ENCODE results near the gene CLNK.
"Not testable (repeated sequence)": the region's sequence is repeated elsewhere in the genome, so short reads cannot be mapped to it uniquely, and the experiment has no call there.

The CLNK gene

GRCh38 chr4:10629394-10629793 is 55.2 kb downstream of the CLNK start:
- Histone ChIP-seq H3K4me3 (no peak overlapping the region), H3K4me2 (peak overlapping the region in 7 of 11 experiments; percentile 4 to 44 (median 11); a peak in 6 of 22 replicates), H3K9me3 (replicated peaks in 1 of 11) (no peaks in the 10 kb centered on the region), H3K9ac (no peak overlapping the region), H3K36me3 (no peaks in the 10 kb centered on the region), H3K27ac (no peak overlapping the region; a peak in 1 of 22 replicates), H3K4me1 (peaks cover 0 to 7% (median 0%) of the 10 kb centered on the region in 10 experiments; a peak in 3 of 20 replicates), H3K27me3 (no peaks in the 10 kb centered on the region), H4K20me1 (no peaks in the 10 kb centered on the region)
- no peak for TF ChIP-seq Cebpa-rat (IDR thresholded peaks at IDR 0.05)

DNA sequence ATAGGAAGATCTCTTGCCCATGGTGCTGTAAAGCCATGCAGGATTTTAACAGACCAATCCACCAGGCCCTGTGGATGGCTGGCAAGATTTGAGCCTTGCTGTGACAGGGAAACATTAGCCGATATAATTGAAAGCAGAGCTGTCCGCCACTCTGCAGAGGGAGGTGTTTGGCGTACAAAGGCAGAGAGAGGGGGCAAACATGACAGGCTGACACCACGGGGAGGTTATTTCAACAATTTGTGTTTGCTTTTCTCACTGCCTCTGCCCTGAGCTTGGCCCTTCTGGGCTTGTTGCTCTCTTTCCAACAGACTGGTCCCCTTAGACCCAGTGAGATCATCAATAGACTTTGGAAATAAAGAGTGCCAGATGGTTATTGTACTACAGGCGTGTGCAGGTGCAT is 59.4 kb downstream of the CLNK start:
- H3K9me3 ChIP-seq (replicated peaks in 1 of 11): no peaks in the 10 kb centered on the region
- H3K4me1 ChIP-seq: peaks cover 0 to 7% (median 0%) of the 10 kb centered on the region in 10 experiments; a peak in 3 of 20 replicates
- H3K27me3 ChIP-seq: no peaks in the 10 kb centered on the region
- no peak for TF ChIP-seq Cebpa-rat (IDR thresholded peaks at IDR 0.05)
- no peaks in the 10 kb centered on the region for H3K36me3 ChIP-seq
- no peak overlapping the region for H3K4me2 ChIP-seq
- no peaks in the 10 kb centered on the region for H4K20me1 ChIP-seq
- H3K27ac ChIP-seq: no peak overlapping the region
- H3K4me3 ChIP-seq: no peak overlapping the region
- H3K9ac ChIP-seq: no peak overlapping the region

DNA sequence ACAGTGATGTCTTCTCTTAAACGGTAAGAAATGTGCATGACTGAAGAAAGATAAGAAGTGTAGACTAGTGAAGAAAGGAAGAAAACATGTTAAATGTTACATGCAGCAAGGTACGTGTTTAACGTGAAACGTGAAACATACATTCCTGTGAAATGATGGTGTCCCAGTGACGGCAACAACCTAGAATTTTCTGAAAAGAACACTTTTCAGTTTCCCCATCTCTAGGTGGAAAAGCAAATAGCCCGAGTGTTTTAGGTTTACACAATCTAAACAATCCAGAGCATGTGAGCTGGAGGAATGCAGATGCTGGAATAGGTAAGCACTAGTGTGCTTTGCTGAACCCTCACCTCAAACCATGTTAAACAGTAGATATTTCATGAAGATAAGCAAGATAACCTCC is 60.7 kb downstream of the CLNK start:
- no peak overlapping the region for H3K4me2 ChIP-seq
- no peak for TF ChIP-seq Cebpa-rat (IDR thresholded peaks at IDR 0.05)
- no peaks in the 10 kb centered on the region for H3K4me1 ChIP-seq
- no peaks in the 10 kb centered on the region for H3K27me3 ChIP-seq
- no peaks in the 10 kb centered on the region for H4K20me1 ChIP-seq
- no peak overlapping the region for H3K27ac ChIP-seq
- H3K9ac ChIP-seq: no peak overlapping the region
- no peak overlapping the region for H3K4me3 ChIP-seq
- no peaks in the 10 kb centered on the region for H3K36me3 ChIP-seq
- no peaks in the 10 kb centered on the region for H3K9me3 ChIP-seq (replicated peaks in 1 of 11)

DNA sequence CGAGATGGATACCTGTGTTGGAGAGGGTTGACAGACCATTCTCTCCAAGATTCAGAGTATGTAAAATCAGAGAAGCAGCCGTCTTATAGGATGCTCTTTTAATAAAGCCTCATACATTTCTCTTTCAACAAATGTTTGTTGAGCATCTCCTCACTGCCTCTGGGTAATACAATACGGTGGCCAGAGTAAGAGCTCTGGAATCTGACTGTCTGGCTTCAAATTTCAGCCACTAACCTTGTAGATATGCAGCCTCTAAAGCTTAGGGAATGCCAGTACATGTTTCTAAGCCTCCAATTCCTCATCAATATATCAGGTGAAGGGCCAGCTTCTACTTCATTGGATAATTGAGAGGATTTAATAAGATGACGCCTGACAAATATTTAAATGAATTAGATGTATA is 61.3 kb downstream of the CLNK start:
- H4K20me1 ChIP-seq: no peaks in the 10 kb centered on the region
- H3K9ac ChIP-seq: no peak overlapping the region
- no peak overlapping the region for H3K27ac ChIP-seq
- no peaks in the 10 kb centered on the region for H3K36me3 ChIP-seq
- no peaks in the 10 kb centered on the region for H3K9me3 ChIP-seq (replicated peaks in 1 of 11)
- H3K4me2 ChIP-seq: no peak overlapping the region
- TF ChIP-seq Cebpa-rat (IDR thresholded peaks at IDR 0.05): no peak
- H3K27me3 ChIP-seq: no peaks in the 10 kb centered on the region
- no peak overlapping the region for H3K4me3 ChIP-seq
- H3K4me1 ChIP-seq: no peaks in the 10 kb centered on the region

DNA sequence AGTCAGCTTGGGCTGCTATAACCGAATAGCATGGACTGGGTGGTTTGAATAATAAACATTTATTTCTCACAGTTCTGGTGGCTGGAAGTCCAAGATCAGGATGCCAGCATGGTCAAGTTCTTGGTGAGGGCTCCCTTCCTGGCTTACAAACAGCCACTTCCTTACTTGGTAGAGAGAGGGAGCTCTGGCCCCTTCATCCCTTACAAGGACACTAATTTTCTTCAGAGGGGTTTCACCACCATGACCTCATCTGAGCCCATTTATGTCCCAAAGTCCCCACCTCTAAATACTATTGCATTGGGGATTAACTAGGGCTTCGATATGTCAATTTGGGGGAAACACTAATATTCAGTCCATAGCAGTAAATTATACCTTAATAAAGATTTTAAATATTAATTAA is 61.8 kb downstream of the CLNK start:
- H3K4me1 ChIP-seq: no peaks in the 10 kb centered on the region
- no peaks in the 10 kb centered on the region for H3K9me3 ChIP-seq (replicated peaks in 1 of 11)
- H3K9ac ChIP-seq: no peak overlapping the region
- no peaks in the 10 kb centered on the region for H3K27me3 ChIP-seq
- no peak overlapping the region for H3K27ac ChIP-seq
- TF ChIP-seq Cebpa-rat (IDR thresholded peaks at IDR 0.05): no peak
- H3K4me3 ChIP-seq: no peak overlapping the region
- H3K4me2 ChIP-seq: no peak overlapping the region
- H4K20me1 ChIP-seq: no peaks in the 10 kb centered on the region
- no peaks in the 10 kb centered on the region for H3K36me3 ChIP-seq

GRCh38 chr4:10620935-10621488 is 63.6 kb downstream of the CLNK start:
- no peaks in the 10 kb centered on the region for H3K27me3 ChIP-seq
- H3K4me2 ChIP-seq: no peak overlapping the region

DNA sequence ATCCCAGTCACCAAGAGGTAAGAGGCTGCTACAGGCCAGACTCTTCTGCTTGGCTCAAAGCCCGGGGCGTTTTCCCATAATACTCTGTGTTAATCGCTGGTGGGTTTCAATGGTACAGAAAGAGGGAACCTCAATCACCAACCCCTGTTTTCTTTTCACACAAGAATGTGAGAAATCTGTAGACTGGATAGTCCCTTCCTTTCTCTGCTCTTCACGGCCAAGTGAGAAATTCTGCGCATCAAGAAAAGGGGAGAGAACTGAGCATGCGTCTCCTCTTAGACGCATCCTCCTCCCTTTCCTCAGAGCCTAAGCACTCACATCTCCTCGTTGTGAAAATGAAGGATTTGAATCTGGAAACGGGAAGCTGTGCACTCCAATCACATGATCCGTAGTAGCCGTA is 64.7 kb downstream of the CLNK start:
- Histone ChIP-seq H3K9me3 (replicated peaks in 1 of 11) (no peaks in the 10 kb centered on the region), H4K20me1 (no peaks in the 10 kb centered on the region), H3K36me3 (no peaks in the 10 kb centered on the region), H3K9ac (no peak overlapping the region), H3K27ac (no peak overlapping the region), H3K27me3 (no peaks in the 10 kb centered on the region), H3K4me3 (no peak overlapping the region), H3K4me2 (no peak overlapping the region), H3K4me1 (no peaks in the 10 kb centered on the region)
- no peak for TF ChIP-seq Cebpa-rat (IDR thresholded peaks at IDR 0.05)

More at GRCh38 chr4:10620935-10621488, 63.6 kb downstream of the CLNK start:
- H3K9me3 ChIP-seq (replicated peaks in 1 of 11): no peaks in the 10 kb centered on the region
- H3K27ac ChIP-seq: no peak overlapping the region
- H4K20me1 ChIP-seq: no peaks in the 10 kb centered on the region
- no peak overlapping the region for H3K9ac ChIP-seq
- H3K36me3 ChIP-seq: no peaks in the 10 kb centered on the region
- no peak for TF ChIP-seq Cebpa-rat (IDR thresholded peaks at IDR 0.05)
- H3K4me1 ChIP-seq: no peaks in the 10 kb centered on the region
- no peak overlapping the region for H3K4me3 ChIP-seq

DNA sequence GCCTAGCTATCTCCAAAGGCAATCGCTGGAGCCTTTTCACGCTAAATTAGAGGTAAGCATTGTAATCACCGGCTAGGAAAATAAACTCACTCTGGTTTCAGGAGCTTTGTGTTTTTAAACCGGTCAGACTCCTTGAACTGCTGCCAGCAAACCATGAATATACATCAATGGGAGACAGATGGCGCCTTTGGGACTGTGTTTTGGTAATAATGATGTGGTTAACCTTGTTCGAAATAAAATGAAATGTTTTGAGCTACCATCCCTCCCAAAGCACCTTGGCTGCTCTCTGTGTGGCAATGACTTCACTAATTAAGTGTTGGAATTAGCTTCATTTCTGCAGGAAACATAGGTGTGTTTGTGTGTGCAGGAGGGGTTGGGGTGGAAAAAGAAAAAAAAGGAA is 65.3 kb downstream of the CLNK start:
- no peak for TF ChIP-seq Cebpa-rat (IDR thresholded peaks at IDR 0.05)
- no peaks in the 10 kb centered on the region for H3K36me3 ChIP-seq
- H3K27me3 ChIP-seq: no peaks in the 10 kb centered on the region
- H3K4me3 ChIP-seq: no peak overlapping the region
- no peaks in the 10 kb centered on the region for H4K20me1 ChIP-seq
- no peak overlapping the region for H3K27ac ChIP-seq
- no peak overlapping the region for H3K9ac ChIP-seq
- H3K4me1 ChIP-seq: no peaks in the 10 kb centered on the region
- no peaks in the 10 kb centered on the region for H3K9me3 ChIP-seq (replicated peaks in 1 of 11)
- no peak overlapping the region for H3K4me2 ChIP-seq

- not testable (repeated sequence) for H4K20me1 ChIP-seq; H3K4me2 ChIP-seq; H3K4me1 ChIP-seq; H3K36me3 ChIP-seq; H3K9me3 ChIP-seq (replicated peaks in 1 of 11); H3K27ac ChIP-seq; H3K27me3 ChIP-seq; H3K4me3 ChIP-seq; H3K9ac ChIP-seq
Observed at GRCh38 chr4:10614926-10615325, 69.6 kb downstream of the CLNK start.

DNA sequence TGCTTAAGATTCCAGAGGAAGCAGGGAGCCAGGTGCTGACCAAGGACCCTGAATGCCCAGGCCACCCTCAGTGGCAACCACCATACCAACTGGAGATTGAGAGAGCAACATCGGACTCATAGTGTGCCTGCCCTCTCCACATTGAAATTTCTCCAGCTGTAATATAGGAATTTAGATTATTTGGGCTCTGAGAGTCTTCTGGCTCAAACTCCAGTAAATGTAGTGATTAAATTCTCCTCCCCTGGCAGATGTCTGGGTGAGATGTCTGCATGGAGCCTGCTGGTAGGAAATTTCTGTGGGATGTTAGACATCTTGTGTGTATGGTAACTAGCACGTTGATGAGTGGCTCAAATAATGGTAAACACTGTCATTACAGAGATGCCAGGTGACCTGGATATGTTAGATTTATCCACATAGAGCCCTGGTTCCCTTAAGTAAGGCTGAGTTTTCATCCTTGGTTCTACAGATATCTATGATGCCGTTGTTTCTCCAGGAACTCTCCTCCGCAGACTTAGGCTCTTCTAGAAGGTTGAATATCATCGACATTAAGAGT is 70.6 kb downstream of the CLNK start:
- Histone ChIP-seq H3K9me3 (replicated peaks in 1 of 11) (no peaks in the 10 kb centered on the region), H3K4me2 (no peak overlapping the region), H3K27ac (no peak overlapping the region), H4K20me1 (no peaks in the 10 kb centered on the region), H3K4me3 (no peak overlapping the region), H3K4me1 (peaks cover 0 to 4% (median 0%) of the 10 kb centered on the region in 10 experiments; a peak in 2 of 20 replicates), H3K9ac (no peak overlapping the region), H3K27me3 (no peaks in the 10 kb centered on the region), H3K36me3 (no peaks in the 10 kb centered on the region)
- TF ChIP-seq Cebpa-rat (IDR thresholded peaks at IDR 0.05): no peak

Measured in BLaER1 treated with 17β-estradiol and CSF1 and Interleukin-3, amounts not matched to agents 10 nM and 100 nM (cell line).